SK-N-SH (cell line): ENCODE measurements around the gene AVP. TPM values are rescaled to one million over a fixed set of nuclear protein-coding genes. Genes with fewer than 3 reads are reported as not detected.

Experiments
- CTCF ChIA-PET: fragments of 300-600, 350-600 bp; formaldehyde crosslinking; extraction: SDS; loops from one replicate; lab custom pipeline; 2021; lab: Yijun Ruan, JAX
- POLR2A ChIA-PET: fragments of 350-600 bp; sonication (Branson Sonifier 250); formaldehyde crosslinking; extraction: SDS; loops from one replicate; lab custom pipeline; 2020; ENCODE audit warnings: antibody characterized with exemption, inconsistent platforms; lab: Yijun Ruan, JAX
- DNase-seq: peaks from one replicate; pipeline ENCODE4 v3.0.0; 2012
- H2AFZ ChIP-seq: fragments of 200-600 bp; sonication (generic); 2 replicates; pipeline ENCODE4 v1.8.1; 2016; ENCODE audit warnings: antibody characterized with exemption, mild to moderate bottlenecking, low read depth
- H3F3A ChIP-seq: fragments of 200-600 bp; sonication (generic); replicated peaks from 2 replicates; pipeline ENCODE3; 2016; ENCODE audit warnings: antibody characterized with exemption, mild to moderate bottlenecking; ENCODE audit not compliant: insufficient read depth
- H3K27ac ChIP-seq, 2 experiments: fragments of 200-500 bp in 1 of 2; fragments of 200-600 bp in 1 of 2; sonication (Bioruptor generic) in 1 of 2; sonication (generic), shearing (Covaris generic) in 1 of 2; 2 replicates each; pipeline versions ENCODE4 v1.5.1 to v1.6.1; 2014 to 2016; ENCODE audit warnings: low read depth in 2 of 2, inconsistent platforms in 1 of 2, low read length in 1 of 2, mild to moderate bottlenecking in 1 of 2, mixed read lengths in 1 of 2
- H3K27me3 ChIP-seq: fragments of 200-600 bp; sonication (generic), shearing (Covaris generic); 2 replicates; pipeline ENCODE4 v1.6.1; 2016; ENCODE audit warnings: mixed run types; ENCODE audit not compliant: insufficient read depth
- H3K36me3 ChIP-seq, 2 experiments: fragments of 200-500 bp in 1 of 2; fragments of 200-600 bp in 1 of 2; sonication (Bioruptor generic) in 1 of 2; sonication (generic) in 1 of 2; replicated peaks in 1 of 2; 2 replicates each; pipeline versions ENCODE3 to v1.5.1; 2014 to 2016; ENCODE audit warnings: low read length in 1 of 2, mild to moderate bottlenecking in 1 of 2; ENCODE audit not compliant: insufficient read depth in 2 of 2, control insufficient read depth in 1 of 2
- H3K4me1 ChIP-seq, 2 experiments: fragments of 200-500 bp in 1 of 2; fragments of 200-600 bp in 1 of 2; sonication (Bioruptor generic) in 1 of 2; sonication (generic), shearing (Covaris generic) in 1 of 2; 2 replicates each; pipeline versions ENCODE4 v1.5.1 to v1.6.1; 2014 to 2016; ENCODE audit warnings: low read depth in 1 of 2, low read length in 1 of 2, mixed run types in 1 of 2; ENCODE audit not compliant: insufficient read depth in 2 of 2, control insufficient read depth in 1 of 2
- H3K4me2 ChIP-seq: fragments of 200-600 bp; sonication (generic), shearing (Covaris generic); 2 replicates; pipeline ENCODE4 v1.6.1; 2017; ENCODE audit warnings: mixed run types
- H3K4me3 ChIP-seq, 2 experiments: fragments of 200-500 bp in 1 of 2; fragments of 200-600 bp in 1 of 2; sonication (Bioruptor generic) in 1 of 2; sonication (generic), shearing (Covaris generic) in 1 of 2; 2 replicates each; pipeline versions ENCODE4 v1.5.1 to v1.8.1; 2014 to 2016; ENCODE audit warnings: low read depth in 2 of 2, inconsistent platforms in 1 of 2, low read length in 1 of 2, mild to moderate bottlenecking in 1 of 2, mixed read lengths in 1 of 2, moderate library complexity in 1 of 2
- H3K79me2 ChIP-seq: fragments of 200-600 bp; sonication (generic); 2 replicates; pipeline ENCODE4 v1.8.1; 2017; ENCODE audit warnings: mild to moderate bottlenecking; ENCODE audit not compliant: insufficient read depth
- H3K9ac ChIP-seq: fragments of 200-600 bp; sonication (generic); 2 replicates; pipeline ENCODE4 v1.6.1; 2017; ENCODE audit warnings: mixed run types
- H3K9me2 ChIP-seq: fragments of 200-600 bp; sonication (generic); 2 replicates; pipeline ENCODE4 v1.6.1; 2017; ENCODE audit warnings: mixed run types
- H3K9me3 ChIP-seq: fragments of 200-600 bp; sonication (generic); 2 replicates; pipeline ENCODE4 v1.6.1; 2017; ENCODE audit warnings: mixed run types, mild to moderate bottlenecking, moderate library complexity
- H4K20me1 ChIP-seq: fragments of 200-600 bp; sonication (generic); 2 replicates; pipeline ENCODE4 v1.6.1; 2017; ENCODE audit warnings: mild to moderate bottlenecking, mixed run types; ENCODE audit not compliant: insufficient read depth
- CHD2 ChIP-seq: fragments of 150-350 bp; IDR thresholded peaks from 2 replicates; pipeline ENCODE4 v1.6.1; 2018; ENCODE audit warnings: low read length; ENCODE audit not compliant: partially characterized antibody
- ELF1 ChIP-seq: IDR thresholded peaks from 2 replicates; pipeline ENCODE4 v1.4.0; 2012
- FOXM1 ChIP-seq: IDR thresholded peaks from 2 replicates; pipeline ENCODE4 v1.4.0; 2012; ENCODE audit warnings: low read depth, mild to moderate bottlenecking
- GABPA ChIP-seq: IDR thresholded peaks from 2 replicates; pipeline ENCODE4 v1.4.0; 2012; ENCODE audit warnings: low read depth, mild to moderate bottlenecking
- NFIC ChIP-seq: IDR thresholded peaks from 2 replicates; pipeline ENCODE4 v1.4.0; 2012; ENCODE audit warnings: borderline replicate concordance
- RAD21 ChIP-seq: IDR thresholded peaks from 2 replicates; pipeline ENCODE4 v1.6.1; 2012; ENCODE audit warnings: mild to moderate bottlenecking, low read length
- RCOR1 ChIP-seq: fragments of 150-350 bp; IDR thresholded peaks from 2 replicates; pipeline ENCODE4 v1.6.1; 2017; ENCODE audit warnings: antibody characterized with exemption, low read length
- RFX5 ChIP-seq: IDR thresholded peaks from 2 replicates; pipeline ENCODE4 v1.6.1; 2012; ENCODE audit warnings: mild to moderate bottlenecking, improper control_type of control experiment, low read length
- RXRA ChIP-seq: IDR thresholded peaks from 2 replicates; pipeline ENCODE4 v1.4.0; 2012; ENCODE audit warnings: low read depth, mild to moderate bottlenecking, borderline replicate concordance
- TCF12 ChIP-seq: IDR thresholded peaks from 2 replicates; pipeline ENCODE4 v1.4.0; 2012
- TEAD4 ChIP-seq: IDR thresholded peaks from 2 replicates; pipeline ENCODE4 v1.4.0; 2012; ENCODE audit warnings: mild to moderate bottlenecking, borderline replicate concordance; ENCODE audit not compliant: insufficient read depth
- YY1 ChIP-seq: IDR thresholded peaks from 2 replicates; pipeline ENCODE4 v1.4.0; 2012; ENCODE audit warnings: low read depth, mild to moderate bottlenecking
- WGBS: methylation state at CpG from one replicate; pipeline ENCODE4 v1.1.6; 2017; ENCODE audit warnings: low lambda C conversion rate; 5-methylcytosine and 5-hydroxymethylcytosine counted together
- polyA plus RNA-seq, 3 experiments: library from polyadenylated mRNA; depleted of rRNA; stranded (reverse); fragments of >200 nt; gene quantifications; 2 replicates each; pipeline ENCODE4 v1.2.3, GENCODE V29; 2012
- TF ChIP-seq, protein P1 (sequence below): fragments of 150-350 bp; IDR thresholded peaks from 2 replicates; pipeline ENCODE4 v1.6.1; 2017; ENCODE audit warnings: antibody characterized with exemption, low read length, low read depth, borderline replicate concordance
- TF ChIP-seq, protein P2 (sequence below): fragments of 150-350 bp; IDR thresholded peaks from 2 replicates; pipeline ENCODE4 v1.6.1; 2016; ENCODE audit warnings: mild to moderate bottlenecking, low read depth, low read length

AVP gene
- polyA plus RNA-seq, 1 of the 3 experiments (the other 2 are of a cell fraction) = not detected

GRCh38 chr20:3039426-3039825 is 45.1 kb downstream of the AVP start:
- ChIA-PET POLR2A (no interaction called here), CTCF (no interaction called here)
- no peaks in the 10 kb centered on the region for H3K9me2 ChIP-seq
- H3K27me3 ChIP-seq = no peaks in the 10 kb centered on the region
- no peaks in the 10 kb centered on the region for H3F3A ChIP-seq
- H3K36me3 ChIP-seq = peaks cover 15 to 59% of the 10 kb centered on the region in 2 experiments
- no peak overlapping the region for H3K27ac ChIP-seq
- WGBS = 98% methylated on average over 3 of the region's 4 CpGs
- no peaks in the 10 kb centered on the region for H4K20me1 ChIP-seq
- no peak overlapping the region for H3K4me3 ChIP-seq
- no peaks in the 10 kb centered on the region for H3K9me3 ChIP-seq
- no peak for TF ChIP-seq RFX5
- TF ChIP-seq NFIC = no peak
- no peak for TF ChIP-seq FOXM1
- no peak for TF ChIP-seq RXRA
- no peak for TF ChIP-seq TCF12
- TF ChIP-seq, protein P1, sequence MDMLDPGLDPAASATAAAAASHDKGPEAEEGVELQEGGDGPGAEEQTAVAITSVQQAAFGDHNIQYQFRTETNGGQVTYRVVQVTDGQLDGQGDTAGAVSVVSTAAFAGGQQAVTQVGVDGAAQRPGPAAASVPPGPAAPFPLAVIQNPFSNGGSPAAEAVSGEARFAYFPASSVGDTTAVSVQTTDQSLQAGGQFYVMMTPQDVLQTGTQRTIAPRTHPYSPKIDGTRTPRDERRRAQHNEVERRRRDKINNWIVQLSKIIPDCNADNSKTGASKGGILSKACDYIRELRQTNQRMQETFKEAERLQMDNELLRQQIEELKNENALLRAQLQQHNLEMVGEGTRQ = no peak
- no peak for TF ChIP-seq GABPA
- TF ChIP-seq RCOR1 = no peak
- no peak for TF ChIP-seq ELF1
- TF ChIP-seq, protein P2, sequence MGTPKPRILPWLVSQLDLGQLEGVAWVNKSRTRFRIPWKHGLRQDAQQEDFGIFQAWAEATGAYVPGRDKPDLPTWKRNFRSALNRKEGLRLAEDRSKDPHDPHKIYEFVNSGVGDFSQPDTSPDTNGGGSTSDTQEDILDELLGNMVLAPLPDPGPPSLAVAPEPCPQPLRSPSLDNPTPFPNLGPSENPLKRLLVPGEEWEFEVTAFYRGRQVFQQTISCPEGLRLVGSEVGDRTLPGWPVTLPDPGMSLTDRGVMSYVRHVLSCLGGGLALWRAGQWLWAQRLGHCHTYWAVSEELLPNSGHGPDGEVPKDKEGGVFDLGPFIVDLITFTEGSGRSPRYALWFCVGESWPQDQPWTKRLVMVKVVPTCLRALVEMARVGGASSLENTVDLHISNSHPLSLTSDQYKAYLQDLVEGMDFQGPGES = no peak
- no peak for TF ChIP-seq CHD2
- no peak for TF ChIP-seq YY1
- no peak for TF ChIP-seq TEAD4
- peaks cover 0 to 5% of the 10 kb centered on the region in 2 experiments; a peak in 2 of 4 replicates for H3K4me1 ChIP-seq
- no peaks in the 10 kb centered on the region for H3K79me2 ChIP-seq
- no peak overlapping the region for H2AFZ ChIP-seq
- no peak overlapping the region for H3K9ac ChIP-seq
- no peak for DNase-seq
- no peak overlapping the region for H3K4me2 ChIP-seq

DNA sequence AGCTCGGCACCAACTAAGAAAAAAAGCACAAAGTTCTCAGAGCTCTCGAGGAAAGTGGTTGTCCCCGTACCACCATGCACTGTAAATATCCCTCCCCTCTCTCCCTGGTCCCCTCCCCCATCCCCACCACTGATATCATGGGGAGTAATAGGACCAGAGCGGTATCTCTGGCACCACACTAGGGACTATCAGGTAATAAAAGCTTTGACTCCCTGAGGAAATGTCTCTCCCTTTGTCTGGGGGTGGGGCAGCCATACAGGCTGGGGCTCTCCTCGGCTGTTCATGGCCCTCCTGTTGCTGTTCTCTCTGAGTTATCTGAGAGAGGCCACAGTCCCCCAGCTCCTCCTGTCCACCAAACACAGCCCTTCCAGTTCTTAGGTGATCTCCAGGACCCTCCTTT is 46.1 kb downstream of the AVP start:
- no peak for TF ChIP-seq RAD21
- Histone ChIP-seq H3F3A (no peaks in the 10 kb centered on the region), H3K9me3 (no peaks in the 10 kb centered on the region), H3K9me2 (no peaks in the 10 kb centered on the region), H3K79me2 (no peaks in the 10 kb centered on the region), H3K9ac (no peak overlapping the region), H2AFZ (no peak overlapping the region), H3K27me3 (no peaks in the 10 kb centered on the region), H3K4me3 (no peak overlapping the region), H3K27ac (no peak overlapping the region), H3K4me2 (no peak overlapping the region), H4K20me1 (no peaks in the 10 kb centered on the region), H3K4me1 (peaks cover 0 to 5% of the 10 kb centered on the region in 2 experiments; a peak in 2 of 4 replicates), H3K36me3 (peaks cover 18 to 62% of the 10 kb centered on the region in 2 experiments)
- WGBS = 96% methylated on average over 5 of the region's 5 CpGs
- DNase-seq = no peak
- POLR2A ChIA-PET = interaction anchor here (1.0 kb wide), 1 partner anchor 238 kb away, joined by 3 read pairs; the partner anchor contains the start of gene CPXM1
- CTCF ChIA-PET = no interaction called here
